Endothelial cell (in vitro differentiated cells): ENCODE data around the gene PIP5KL1. TPM values are rescaled to one million over a fixed set of nuclear protein-coding genes. Genes with fewer than 3 reads are reported as not detected.
A peak's percentile ranks its signal among the peaks of the same experiment; 100 is the strongest.

Experiments used
- DNase-seq: peaks from one replicate; pipeline ENCODE4 v3.0.0; 2021; ENCODE audit warnings: low spot score
- H3K27ac Mint-ChIP-seq: one replicate; pipeline ENCODE4 v1.8.0; 2021; ENCODE audit warnings: mixed read lengths, inconsistent platforms; ENCODE audit not compliant: unreplicated experiment
- H3K27me3 Mint-ChIP-seq: one replicate; pipeline ENCODE4 v1.8.0; 2021; ENCODE audit warnings: mild to moderate bottlenecking, moderate library complexity, mixed read lengths, inconsistent platforms; ENCODE audit not compliant: unreplicated experiment
- H3K36me3 Mint-ChIP-seq: one replicate; pipeline ENCODE4 v1.8.0; 2021; ENCODE audit warnings: mild to moderate bottlenecking, low read depth, mixed read lengths, inconsistent platforms; ENCODE audit not compliant: unreplicated experiment
- H3K4me1 Mint-ChIP-seq: one replicate; pipeline ENCODE4 v1.8.0; 2021; ENCODE audit warnings: mild to moderate bottlenecking, mixed read lengths, inconsistent platforms; ENCODE audit not compliant: unreplicated experiment
- H3K4me3 Mint-ChIP-seq: one replicate; pipeline ENCODE4 v1.8.0; 2021; ENCODE audit warnings: mild to moderate bottlenecking, mixed read lengths, inconsistent platforms; ENCODE audit not compliant: unreplicated experiment
- H3K9me3 Mint-ChIP-seq: one replicate; pipeline ENCODE4 v1.8.0; 2021; ENCODE audit warnings: mixed read lengths, inconsistent platforms; ENCODE audit not compliant: unreplicated experiment
- total RNA-seq: library from RNA; stranded (reverse); fragmentation: NEBNext Ultra II Directional; extraction: Animal tissue kit (Norgen Biotek cat#: 25700); gene quantifications from one replicate; pipeline ENCODE4 v1.2.1, GENCODE V29; 2021; ENCODE audit not compliant: unreplicated experiment
- TF ChIP-seq, protein P1 (sequence below): fragments of 200-600 bp; sonication (generic); IDR thresholded peaks from one replicate; pipeline ENCODE4 v1.5.0; 2021; ENCODE audit warnings: antibody characterized with exemption; ENCODE audit not compliant: unreplicated experiment

Gene PIP5KL1
- total RNA-seq, 1 donor from 2014 or later: 2.4 TPM

DNA sequence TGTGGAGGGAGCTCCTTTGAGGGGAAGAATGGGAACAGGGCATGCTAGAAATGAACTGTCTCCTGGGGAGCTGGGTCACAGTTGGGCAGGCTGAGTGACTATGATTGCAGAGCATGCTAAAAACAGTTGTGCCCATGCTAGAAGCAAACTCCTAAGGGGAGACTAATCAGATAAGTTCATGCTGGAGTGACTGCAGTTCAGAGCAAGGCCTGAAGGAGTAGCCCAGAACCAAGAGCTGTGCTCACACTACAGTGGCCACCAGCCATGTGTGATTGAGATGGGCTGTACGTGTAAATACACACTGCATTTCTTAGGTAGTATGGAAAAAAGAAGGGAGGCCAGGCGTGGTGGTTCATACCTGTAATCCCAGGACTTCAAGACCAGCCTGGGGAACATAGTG lies 42.8 kb downstream of the PIP5KL1 start:
- H3K27ac Mint-ChIP-seq: no peak overlapping the region
- no peaks in the 10 kb centered on the region for H3K9me3 Mint-ChIP-seq
- TF ChIP-seq, protein P1, sequence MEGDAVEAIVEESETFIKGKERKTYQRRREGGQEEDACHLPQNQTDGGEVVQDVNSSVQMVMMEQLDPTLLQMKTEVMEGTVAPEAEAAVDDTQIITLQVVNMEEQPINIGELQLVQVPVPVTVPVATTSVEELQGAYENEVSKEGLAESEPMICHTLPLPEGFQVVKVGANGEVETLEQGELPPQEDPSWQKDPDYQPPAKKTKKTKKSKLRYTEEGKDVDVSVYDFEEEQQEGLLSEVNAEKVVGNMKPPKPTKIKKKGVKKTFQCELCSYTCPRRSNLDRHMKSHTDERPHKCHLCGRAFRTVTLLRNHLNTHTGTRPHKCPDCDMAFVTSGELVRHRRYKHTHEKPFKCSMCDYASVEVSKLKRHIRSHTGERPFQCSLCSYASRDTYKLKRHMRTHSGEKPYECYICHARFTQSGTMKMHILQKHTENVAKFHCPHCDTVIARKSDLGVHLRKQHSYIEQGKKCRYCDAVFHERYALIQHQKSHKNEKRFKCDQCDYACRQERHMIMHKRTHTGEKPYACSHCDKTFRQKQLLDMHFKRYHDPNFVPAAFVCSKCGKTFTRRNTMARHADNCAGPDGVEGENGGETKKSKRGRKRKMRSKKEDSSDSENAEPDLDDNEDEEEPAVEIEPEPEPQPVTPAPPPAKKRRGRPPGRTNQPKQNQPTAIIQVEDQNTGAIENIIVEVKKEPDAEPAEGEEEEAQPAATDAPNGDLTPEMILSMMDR: peak; percentile 28
- peaks cover 27% of the 10 kb centered on the region for H3K4me1 Mint-ChIP-seq
- H3K36me3 Mint-ChIP-seq: peaks cover 36% of the 10 kb centered on the region
- DNase-seq: peak; percentile 5
- peaks cover 6% of the 10 kb centered on the region for H3K27me3 Mint-ChIP-seq
- H3K4me3 Mint-ChIP-seq: no peak overlapping the region

DNA sequence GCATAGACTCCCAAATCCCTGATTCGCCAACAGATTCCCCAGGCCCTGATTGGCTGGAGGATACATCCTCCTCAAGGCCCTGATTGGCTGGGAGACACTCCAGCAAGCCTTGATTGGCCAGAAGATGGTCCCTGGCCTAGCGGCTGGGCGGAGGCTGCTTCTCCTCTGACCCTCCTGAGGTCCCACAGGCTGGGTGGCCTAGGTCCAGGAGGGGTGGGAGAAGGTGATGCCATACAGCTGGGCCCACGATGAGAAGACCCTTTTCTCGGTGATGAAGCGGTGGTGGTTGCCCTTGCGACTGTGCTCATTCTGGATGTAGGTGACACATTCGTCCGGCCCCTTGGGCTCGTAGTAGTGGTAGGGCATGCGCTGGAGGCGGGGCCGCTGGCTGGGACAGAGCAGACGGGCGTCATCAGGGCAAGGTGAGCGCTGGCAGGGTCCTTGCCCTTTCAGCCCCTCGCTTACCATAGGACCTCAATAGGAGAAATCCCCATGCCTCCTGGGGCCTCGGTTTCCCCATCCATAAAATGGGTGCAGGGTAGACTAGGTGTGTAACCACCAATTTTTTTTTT lies 44.1 kb downstream of the PIP5KL1 start:
- H3K4me3 Mint-ChIP-seq: peak overlapping the region; percentile 68
- DNase-seq: no peak
- H3K27me3 Mint-ChIP-seq: peaks cover 9% of the 10 kb centered on the region
- no peak overlapping the region for H3K27ac Mint-ChIP-seq
- no peaks in the 10 kb centered on the region for H3K9me3 Mint-ChIP-seq
- H3K4me1 Mint-ChIP-seq: peaks cover 30% of the 10 kb centered on the region
- TF ChIP-seq, protein P1: no peak
- peaks cover 28% of the 10 kb centered on the region for H3K36me3 Mint-ChIP-seq

DNA sequence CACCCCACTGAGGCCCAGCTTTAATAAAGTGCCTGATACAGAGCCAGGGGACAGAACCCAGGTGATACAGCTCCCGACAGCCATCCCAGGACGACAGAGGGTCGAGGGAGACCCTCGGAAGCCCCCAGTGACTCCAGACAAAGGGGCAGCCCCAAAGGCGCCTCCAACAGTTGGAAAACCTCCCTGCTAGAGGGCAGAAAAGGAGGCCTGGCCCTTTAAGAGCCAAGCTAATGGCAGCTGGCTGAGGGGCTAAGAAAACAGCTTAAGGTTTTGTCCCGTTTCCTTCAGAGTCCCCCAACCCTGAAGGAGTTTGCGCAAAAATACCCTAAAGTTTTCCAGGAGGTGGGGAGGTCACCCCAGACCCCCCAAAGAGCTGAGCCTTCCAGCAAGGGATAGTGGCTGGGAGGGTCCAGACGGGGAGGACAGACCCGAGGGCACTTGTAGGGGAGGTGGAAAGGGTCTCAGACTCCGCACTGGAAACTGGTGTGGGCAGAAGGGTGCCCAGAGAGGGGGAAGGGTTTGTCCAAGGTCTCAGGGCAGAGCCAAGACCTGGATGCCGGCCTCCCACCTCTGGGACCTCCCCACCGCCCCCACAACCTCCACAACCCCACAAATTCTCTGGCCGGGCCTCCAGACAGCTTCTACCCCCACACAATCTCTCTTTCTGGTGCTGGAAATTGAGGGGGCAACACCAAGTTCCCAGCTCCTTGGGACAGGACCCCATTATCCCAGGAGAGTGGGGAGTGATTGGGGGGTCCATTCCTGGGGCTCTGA lies 44.9 kb downstream of the PIP5KL1 start:
- Mint-ChIP-seq H3K27me3 (peaks cover 9% of the 10 kb centered on the region), H3K4me1 (peaks cover 32% of the 10 kb centered on the region), H3K36me3 (peaks cover 23% of the 10 kb centered on the region), H3K27ac (no peak overlapping the region), H3K4me3 (peak overlapping the region; percentile 68), H3K9me3 (no peaks in the 10 kb centered on the region)
- TF ChIP-seq, protein P1: no peak
- DNase-seq: no peak

DNA sequence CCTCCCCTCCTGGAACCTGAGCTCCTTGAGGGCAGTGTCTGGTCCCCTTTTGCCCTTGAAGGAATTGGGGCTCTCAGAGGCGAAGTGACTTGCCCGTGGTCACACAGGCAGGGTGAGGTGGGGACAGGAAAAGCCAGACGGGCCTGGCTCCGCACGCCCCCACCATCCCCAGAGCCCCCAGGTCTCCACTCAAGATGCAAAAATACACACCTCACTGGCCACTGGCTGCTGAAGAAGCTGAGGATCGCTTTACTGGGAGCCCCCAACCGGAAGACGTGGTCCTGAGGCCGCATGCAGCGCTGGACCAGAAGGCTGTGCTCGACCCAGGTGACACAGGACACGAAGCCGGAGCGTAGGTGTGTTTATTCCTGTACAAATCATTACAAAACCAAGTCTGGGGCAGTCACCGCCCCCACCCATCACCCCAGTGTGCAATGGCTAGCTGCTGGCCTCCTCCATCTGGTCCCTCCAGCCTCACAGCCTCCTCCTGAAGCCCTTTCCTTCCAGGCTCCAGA lies 45.5 kb downstream of the PIP5KL1 start:
- Mint-ChIP-seq H3K36me3 (peaks cover 18% of the 10 kb centered on the region), H3K27me3 (peaks cover 9% of the 10 kb centered on the region), H3K9me3 (no peaks in the 10 kb centered on the region), H3K4me3 (no peak overlapping the region), H3K4me1 (peaks cover 34% of the 10 kb centered on the region), H3K27ac (peak overlapping the region; percentile 72)
- TF ChIP-seq, protein P1: no peak
- DNase-seq: no peak

DNA sequence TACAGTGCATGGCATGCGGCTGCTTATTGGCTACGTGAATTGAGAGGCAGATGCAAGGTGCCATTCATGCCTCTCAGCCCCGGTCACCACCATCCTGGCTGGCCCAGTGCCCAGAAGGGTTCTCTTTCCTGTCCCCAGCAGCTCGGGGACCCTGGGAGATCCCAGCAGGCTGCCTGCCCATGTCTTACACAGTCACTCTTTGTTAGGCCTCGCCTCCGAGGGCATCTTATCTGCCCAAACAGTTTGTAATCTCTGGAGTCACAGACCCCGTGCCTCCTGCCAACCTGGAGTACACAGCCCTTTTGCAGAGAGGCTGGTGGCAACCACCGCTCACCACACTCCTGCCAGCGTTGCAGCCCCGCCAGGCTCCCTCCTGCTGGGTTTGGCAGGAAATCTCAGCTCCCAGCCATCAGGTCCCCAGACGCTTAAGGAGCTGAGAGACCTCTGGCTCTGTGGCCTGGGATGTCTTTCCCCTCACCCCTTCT lies 46.1 kb downstream of the PIP5KL1 start:
- TF ChIP-seq, protein P1: no peak
- H3K27me3 Mint-ChIP-seq: peaks cover 9% of the 10 kb centered on the region
- H3K27ac Mint-ChIP-seq: peak overlapping the region; percentile 75
- H3K4me3 Mint-ChIP-seq: peak overlapping the region; percentile 51
- DNase-seq: no peak
- peaks cover 15% of the 10 kb centered on the region for H3K36me3 Mint-ChIP-seq
- H3K9me3 Mint-ChIP-seq: no peaks in the 10 kb centered on the region
- H3K4me1 Mint-ChIP-seq: peaks cover 34% of the 10 kb centered on the region
